GM18858 (cell line): ENCODE results near the gene PDLIM4.

Experiments used
- ATAC-seq: cut with Tn5 transposase; IDR thresholded peaks from one replicate; pipeline ENCODE4 v1.9.1; 2021; ENCODE audit not compliant: unreplicated experiment

The PDLIM4 gene

DNA sequence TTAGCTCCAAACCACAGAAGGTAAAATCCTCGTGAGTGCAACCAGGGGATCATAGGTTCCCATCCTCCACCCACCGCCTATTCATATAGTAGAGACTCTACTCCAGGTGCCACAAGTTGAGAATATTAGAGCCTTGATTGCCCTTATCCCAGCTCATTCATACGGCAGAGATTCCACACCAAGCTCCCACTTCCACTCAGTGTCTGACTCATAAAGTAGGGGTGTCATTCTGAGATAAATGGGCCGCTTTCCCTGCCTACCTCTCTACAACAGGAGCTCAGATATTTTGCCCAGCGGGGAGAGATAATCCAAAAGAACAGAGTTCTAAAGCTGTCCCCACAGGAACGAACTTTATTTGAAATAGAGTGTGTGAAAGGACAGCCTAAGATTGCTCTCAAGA, 46.1 kb downstream of the PDLIM4 start:
- no peak for ATAC-seq

DNA sequence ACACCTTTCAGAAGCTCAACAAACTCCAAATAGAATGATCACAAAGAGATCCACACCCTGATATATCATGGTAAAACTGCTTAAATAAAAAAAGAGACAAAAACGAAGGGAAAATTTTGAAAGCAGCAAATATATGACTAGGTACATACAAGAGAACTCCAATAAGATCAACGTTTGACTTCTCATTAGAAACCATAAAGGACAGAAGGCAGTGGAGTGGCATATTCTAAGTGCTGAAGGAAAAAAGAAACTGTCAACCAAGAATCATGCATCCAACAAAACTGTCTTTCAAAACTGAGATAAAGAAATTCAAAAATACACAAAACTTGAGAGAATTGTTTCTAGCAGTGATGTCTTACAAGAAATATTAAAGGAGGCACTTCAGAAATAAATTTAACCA, 47.9 kb downstream of the PDLIM4 start:
- ATAC-seq: no peak

GRCh38 chr5:132308701-132309100, 51.2 kb downstream of the PDLIM4 start:
- ATAC-seq: no peak

DNA sequence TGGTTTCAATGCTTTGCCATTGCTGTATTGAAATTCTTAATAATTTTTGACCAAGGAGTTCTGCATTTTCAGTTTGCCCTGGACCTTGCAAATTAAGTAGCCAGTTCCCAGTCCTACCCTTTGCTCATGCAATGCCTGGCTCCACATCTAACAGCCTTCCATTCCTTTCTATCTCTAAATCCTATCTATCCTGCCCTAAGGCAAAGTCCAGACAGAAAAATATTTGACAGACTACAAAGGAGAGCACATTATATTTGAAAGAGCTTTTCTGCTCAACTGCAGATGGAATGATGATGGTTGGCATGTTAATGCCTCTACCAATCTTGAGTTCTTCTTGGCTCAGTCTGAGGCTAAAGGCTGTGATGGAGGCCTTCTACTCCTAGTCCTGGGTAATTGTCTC, 52.2 kb downstream of the PDLIM4 start:
- no peak for ATAC-seq

DNA sequence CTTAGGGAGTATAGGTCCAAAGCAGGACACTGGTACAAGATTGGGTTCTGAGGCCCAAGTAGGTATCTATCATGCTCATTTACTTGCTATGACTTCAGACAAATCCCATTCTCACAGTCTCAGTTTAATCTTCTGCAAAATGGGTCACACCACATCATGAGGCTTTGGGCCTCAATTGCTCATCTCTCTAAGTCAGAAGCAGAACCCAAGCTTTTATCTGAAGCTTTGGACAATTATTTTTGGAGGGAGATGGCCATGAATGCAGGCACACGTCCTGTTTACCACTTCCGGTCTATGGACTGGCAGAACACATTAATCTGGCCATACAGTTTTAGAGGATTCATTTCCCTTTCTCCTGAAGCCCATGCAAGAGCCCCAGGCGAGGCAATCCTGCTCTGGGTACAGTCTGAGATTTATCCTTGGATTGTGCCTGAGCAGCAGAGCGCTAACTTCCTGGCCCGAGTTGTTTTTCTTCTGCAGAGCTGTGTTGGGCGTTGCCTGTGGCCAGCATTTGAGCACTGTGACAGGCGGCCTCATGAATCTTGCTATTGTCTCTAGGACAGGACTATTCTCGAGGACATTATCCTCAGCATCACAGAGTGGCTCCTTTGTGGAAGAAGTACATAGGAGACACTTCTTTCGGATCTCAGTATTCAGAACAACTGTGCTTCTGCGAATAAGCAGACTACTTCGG, 52.8 kb downstream of the PDLIM4 start:
- ATAC-seq: no peak

DNA sequence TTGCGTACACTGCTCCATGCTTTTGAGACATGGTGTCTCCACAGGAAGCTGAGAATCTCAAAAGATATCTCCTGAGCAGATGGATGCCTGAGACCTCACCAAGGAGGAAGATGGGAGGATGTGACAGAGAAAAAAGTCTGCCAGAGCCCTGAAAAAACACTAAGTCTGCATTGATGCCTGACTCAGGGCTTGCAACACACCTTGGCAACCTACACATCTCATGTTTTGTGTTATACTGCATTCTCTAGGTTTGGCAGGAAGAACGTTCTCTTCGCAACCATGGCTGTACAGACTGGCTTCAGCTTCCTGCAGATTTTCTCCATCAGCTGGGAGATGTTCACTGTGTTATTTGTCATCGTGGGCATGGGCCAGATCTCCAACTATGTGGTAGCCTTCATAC, 55.9 kb downstream of the PDLIM4 start:
- ATAC-seq: no peak

DNA sequence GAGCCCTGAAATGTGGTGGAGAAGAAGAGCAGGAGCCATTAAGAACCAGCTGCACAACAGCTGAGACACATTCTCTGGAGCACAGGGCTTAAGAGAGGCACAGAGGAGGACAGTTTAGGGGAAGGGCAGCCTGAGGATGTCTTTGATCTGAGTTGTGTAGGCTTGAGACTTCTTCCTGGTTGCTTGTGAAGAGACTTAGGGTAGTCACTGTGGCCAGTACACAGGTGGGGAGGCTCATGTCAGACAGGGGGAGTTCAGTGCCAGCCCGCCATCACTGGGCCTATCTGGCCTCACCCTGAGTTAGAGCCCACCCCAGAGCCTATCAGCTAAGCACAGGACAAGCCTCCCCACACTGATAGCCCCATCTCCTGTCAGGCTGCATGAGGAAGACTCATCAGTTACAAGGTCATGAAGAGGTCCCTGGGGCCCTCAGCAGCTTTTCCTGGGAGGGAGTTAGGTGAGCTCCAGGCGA, 56.5 kb downstream of the PDLIM4 start:
- no peak for ATAC-seq

DNA sequence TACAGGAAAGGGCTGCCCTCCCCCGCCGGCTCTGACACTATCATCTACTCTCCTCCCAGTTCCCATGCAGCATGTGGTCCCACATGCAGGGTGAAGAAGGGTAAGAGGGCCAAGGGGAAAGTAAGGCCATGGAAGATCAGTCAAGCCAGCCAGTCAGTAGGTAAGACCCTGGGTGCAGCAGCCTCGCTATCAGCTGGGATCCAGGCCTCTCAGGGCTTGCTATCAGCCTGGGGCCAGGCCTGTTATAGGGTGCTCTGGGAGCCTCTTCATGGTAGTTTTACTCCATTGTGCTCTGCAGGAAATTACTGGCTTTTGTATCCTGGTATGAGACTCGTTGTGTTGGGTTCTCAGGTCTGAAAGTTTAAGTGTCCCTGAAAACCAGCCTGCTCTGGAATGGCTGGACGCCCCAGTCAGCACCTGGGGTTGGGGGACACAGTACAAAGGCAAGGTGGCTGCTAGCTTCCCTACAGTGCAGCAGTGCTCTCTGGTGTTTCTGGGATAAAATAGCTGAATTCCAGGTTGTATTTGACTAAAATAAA, 58.1 kb downstream of the PDLIM4 start:
- ATAC-seq: no peak

- ATAC-seq: no peak
These were observed 62.5 kb downstream of the PDLIM4 start for GRCh38 chr5:132319975-132320374.

- no peak for ATAC-seq
These were observed 63.7 kb downstream of the PDLIM4 start for GRCh38 chr5:132321109-132321721.

- ATAC-seq: no peak
These were observed 64.8 kb downstream of the PDLIM4 start for GRCh38 chr5:132322266-132322665.
